COLO668 (cell line): ENCODE data around the gene ASB2.

Experiments used
- DNase-seq: peaks from one replicate; lab custom pipeline; 2025; ENCODE audit not compliant: unreplicated experiment; lab: John Stamatoyannopoulos, UW

The ASB2 gene

DNA sequence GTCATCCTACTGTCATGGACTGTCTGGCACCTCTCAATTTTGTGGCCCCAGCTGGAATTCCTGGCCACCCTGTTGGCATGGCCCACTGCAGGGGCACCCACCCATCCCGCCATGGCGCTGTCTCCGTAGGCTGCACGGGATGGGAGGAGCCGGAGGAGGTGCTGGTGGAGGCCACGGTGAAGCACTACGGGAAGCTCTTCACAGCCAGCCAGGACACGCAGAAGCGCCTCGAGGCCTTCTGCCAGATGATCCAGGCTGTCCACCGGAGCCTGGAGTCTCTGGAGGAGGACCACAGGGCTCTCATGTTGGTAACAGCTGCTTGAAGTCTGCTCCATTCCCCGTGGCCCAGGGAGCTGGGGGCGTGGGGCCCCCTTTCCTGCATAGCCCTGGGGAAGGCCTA is 24.6 kb upstream of the ASB2 start:
- DNase-seq = no peak

DNA sequence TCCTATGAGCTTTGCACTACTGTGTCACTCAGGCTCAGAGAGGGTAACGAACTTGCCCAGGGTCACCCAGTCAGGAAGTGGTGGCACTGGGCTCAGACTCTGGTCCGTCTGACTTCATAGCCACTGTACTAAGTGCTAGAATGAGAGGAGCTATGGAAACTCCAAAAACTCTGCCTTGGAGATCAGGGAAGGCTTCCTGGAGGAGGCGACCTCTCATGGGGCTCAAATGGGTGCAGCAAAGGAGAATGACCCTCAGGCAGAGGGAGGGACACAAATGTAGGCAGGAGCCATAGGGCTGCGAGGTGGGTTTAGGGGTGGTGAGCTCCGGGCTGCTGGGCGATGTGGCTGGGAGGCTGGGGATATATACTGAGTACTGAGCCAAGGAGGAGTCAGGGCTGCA is 23.9 kb upstream of the ASB2 start:
- no peak for DNase-seq

DNA sequence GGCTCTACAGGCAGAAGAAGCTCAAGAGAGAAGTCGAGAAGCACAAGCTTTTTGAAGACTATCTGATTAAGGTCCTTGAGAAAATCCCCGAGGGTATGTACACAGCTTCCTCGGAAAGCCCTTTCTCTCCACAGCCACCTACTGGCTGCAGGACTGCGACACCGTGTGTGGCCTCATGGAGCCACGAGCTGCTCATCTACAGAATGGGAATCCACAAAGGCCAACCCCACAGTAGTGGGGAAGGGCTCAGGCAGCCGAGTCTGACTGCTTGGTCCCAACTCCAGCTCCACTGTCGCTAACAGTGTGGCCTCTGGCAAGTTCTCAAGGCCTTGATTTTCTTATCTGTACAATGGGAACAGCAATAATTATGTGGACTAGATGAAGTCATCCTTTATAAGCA is 23.2 kb upstream of the ASB2 start:
- DNase-seq = no peak

GRCh38 chr14:93998871-93999403 is 22.6 kb upstream of the ASB2 start:
- DNase-seq = no peak

- no peak for DNase-seq
Measured at GRCh38 chr14:93997916-93998870, 21.8 kb upstream of the ASB2 start.

GRCh38 chr14:93997082-93997481 is 20.7 kb upstream of the ASB2 start, which contains the start of gene CCDC197:
TSS of gene CCDC197 (plus strand) at chr14:93997301. CDS start at chr14:93998132, 831 bp downstream.
- DNase-seq = no peak

- no peak for DNase-seq
Measured at GRCh38 chr14:93996130-93996695, 19.8 kb upstream of the ASB2 start.

GRCh38 chr14:93994919-93995682 is 18.7 kb upstream of the ASB2 start:
- peak; percentile 41 for DNase-seq

GRCh38 chr14:93993382-93993781 is 17.0 kb upstream of the ASB2 start:
- no peak for DNase-seq

GRCh38 chr14:93991649-93992048 is 15.3 kb upstream of the ASB2 start:
- DNase-seq = no peak

- DNase-seq = no peak
Measured at GRCh38 chr14:93991212-93991611, 14.8 kb upstream of the ASB2 start.

GRCh38 chr14:93989939-93990338 is 13.6 kb upstream of the ASB2 start:
- DNase-seq = no peak

- DNase-seq = no peak
Measured at GRCh38 chr14:93987815-93988476, 11.6 kb upstream of the ASB2 start.

DNA sequence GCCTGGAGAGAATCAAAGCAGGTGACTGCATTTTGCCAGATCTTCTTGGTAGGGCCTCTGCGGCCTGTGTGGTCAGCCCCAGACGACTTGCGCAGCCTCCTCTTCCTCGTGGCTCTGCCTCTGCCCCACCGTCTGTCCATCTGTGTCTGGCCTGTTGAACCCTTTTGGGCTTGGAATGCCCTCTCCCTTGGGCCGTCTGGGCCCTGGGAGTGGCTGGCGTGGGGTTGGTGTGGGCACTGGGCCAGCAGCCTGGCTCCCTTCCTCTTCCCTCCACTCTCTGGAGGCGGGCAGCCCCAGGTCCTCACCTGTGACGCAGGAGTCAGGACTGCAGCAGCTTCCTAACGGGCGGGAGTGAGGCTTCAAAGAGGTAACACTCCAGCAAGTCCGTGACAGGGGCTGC is 11.0 kb upstream of the ASB2 start:
- no peak for DNase-seq

DNA sequence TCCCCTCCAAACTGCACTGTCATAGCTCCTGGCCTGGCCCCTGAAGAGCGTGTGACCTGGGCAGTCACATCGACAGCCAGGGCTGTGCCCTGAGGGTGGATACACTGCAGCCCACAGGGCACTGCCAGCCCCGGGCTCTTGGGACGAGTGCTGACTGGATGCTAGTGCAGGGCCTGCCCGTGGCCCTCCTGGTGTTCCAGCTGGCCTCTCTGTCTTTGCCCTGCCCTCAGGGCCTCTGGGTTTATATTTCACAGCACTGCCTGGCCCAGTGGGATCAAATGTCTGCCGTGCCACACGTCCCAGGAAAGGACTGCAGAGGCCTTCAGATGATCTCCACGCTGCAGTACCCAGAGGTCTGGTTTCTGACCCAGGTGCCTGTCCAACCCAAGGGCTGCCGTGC is 10.6 kb upstream of the ASB2 start:
- peak; percentile 58 for DNase-seq

DNA sequence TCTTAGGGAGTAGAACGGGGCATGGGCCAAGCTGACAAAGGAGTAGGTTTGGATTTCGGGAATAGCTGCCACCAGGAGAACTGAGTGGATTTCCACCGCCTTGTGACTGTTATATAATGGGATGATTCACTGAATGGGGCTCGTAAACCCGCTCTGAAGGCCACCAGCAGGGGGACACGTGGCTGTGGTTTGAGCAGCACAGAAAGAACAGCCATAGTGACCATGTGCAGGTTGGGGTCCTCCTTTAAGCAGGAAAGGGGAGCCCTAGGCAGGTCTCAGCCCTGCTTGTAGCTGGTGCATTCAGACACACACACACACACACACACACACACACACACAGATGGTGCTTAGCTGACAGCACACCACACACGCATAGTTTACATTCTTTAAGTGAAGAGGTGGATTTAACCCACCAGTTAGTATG is 8.6 kb upstream of the ASB2 start:
- DNase-seq = no peak

DNA sequence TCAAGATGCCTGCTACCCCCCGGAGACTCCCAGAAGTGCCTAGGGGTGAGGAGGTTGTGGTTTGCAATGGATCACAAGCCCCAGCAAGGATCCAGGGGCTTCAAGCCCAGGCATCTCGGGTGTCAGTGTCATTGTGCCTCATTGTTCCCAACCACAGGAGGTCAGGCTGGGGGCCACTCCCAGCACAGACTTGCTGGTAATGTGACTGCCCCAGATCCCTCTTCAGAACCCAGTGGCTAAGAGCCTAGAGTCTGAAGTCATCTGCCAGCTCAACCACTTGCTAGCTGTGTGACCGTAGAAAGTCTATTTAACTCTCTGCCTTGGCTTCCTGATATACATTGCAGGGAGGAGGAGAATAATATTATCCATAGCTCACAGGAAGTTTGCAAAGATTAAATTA is 7.7 kb upstream of the ASB2 start:
- DNase-seq = no peak

GRCh38 chr14:93982230-93983007 is 6.0 kb upstream of the ASB2 start:
- DNase-seq = no peak

DNA sequence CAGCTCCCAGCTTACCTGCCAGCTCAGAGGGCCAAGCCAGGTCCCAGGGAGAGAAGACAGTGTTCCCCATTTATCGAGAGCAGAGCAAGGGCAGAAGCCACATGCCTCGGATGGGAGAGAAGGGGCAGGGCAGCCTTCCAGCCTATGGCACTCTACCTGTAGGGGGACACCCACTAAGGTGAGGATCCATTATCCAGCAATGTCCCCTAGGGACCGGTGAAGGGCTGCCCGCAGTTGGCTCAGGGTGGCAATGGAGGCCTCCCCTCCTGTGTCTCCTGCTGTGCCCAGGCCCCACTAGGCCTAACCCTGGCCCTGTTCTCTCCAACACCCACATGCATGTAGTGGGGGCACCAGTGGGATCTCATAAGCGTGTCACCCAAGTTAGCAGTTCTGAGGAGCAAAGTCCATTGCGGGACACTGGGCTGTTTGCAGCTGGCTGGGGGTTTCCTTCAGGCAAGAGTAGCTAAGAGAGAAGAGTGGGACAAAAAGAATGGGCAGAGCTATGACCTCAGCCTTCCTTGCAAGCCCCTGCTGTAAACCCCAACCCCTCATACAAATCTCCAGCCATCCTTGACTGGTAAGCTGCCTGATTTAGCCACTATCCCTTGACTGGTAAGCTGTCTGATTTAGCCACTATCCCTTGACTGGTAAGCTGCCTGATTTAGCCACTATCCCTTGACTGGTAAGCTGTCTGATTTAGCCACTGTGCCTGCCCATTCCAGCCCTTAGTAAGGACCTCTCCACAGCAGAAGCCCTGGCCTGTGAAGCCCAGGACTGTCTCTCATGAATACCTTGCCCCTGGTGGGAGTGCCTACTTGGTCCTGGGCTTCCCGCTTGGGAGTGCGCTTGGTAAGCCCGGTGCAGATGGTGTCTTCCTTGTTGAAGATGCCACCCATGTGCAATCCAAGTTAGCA is 5.2 kb upstream of the ASB2 start:
- no peak for DNase-seq
